Spleen (tissue), 7 donors: ENCODE measurements around the gene CDKN2A.

ENCODE experiments used
- CTCF ChIP-seq, 11 experiments: fragments of 200-600 bp in 7 of 11; fragments of 450-650 bp in 4 of 11; sonication (generic) in 4 of 11; IDR thresholded peaks in 8 of 11; conservative IDR thresholded peaks in 3 of 11; 1 replicate in 7 of 11; 2 replicates in 4 of 11; pipeline versions ENCODE4 v1.4.0 to v1.8.0; 2016 to 2021; ENCODE audit warnings: antibody characterized with exemption in 11 of 11, inconsistent platforms in 4 of 11, mild to moderate bottlenecking in 1 of 11
- POLR2A ChIP-seq, 3 donors: fragments of 450-650 bp; IDR thresholded peaks; one replicate each; pipeline ENCODE4 v1.5.1; 2017; ENCODE audit warnings: antibody characterized with exemption in 3 of 3, mild to moderate bottlenecking in 1 of 3
- donor health status: DM: no; HTN: no; CAD: no; lungs with moderate emphysema.
- donor health status: DM: no; HTN: no; CAD: no.
- donor health status: DM: no; HTN: no; CAD: no.

GRCh38 chr9:21996438-21996837 lies 2.2 kb upstream of the CDKN2A start:
- TF ChIP-seq CTCF (IDR thresholded peaks at IDR 0.05 in 8 of 11, conservative IDR thresholded peaks at IDR 0.05 in 3 of 11) (no peak), POLR2A (IDR thresholded peaks at IDR 0.05) (no peak)
